Natural killer cell (primary cell): ENCODE measurements around the gene DISC1. TPM values are rescaled to one million over a fixed set of nuclear protein-coding genes. Genes with fewer than 3 reads are reported as not detected.

Experiments used
- ATAC-seq, 3 donors: fragments of 150-1000 bp in 2 of 3; fragments of 200-7000 bp in 1 of 3; cut with Tn5 transposase; 1 replicate in 1 of 3; 2 replicates in 2 of 3; pipeline ENCODE4 v1.10.0; 2021; ENCODE audit warnings: mild to moderate bottlenecking in 2 of 3, moderate library complexity in 2 of 3
- DNase-seq, 2 donors: peaks; one replicate each; pipeline versions ENCODE4 v3.0.0 to v3.0.0-alpha.2; 2013 to 2021; ENCODE audit warnings: mixed read lengths in 1 of 2
- H3K27ac ChIP-seq: one replicate; pipeline ENCODE4 v1.5.1; 2013; ENCODE audit warnings: mild to moderate bottlenecking, low read length
- H3K27me3 ChIP-seq: one replicate; pipeline ENCODE4 v1.6.1; 2013; ENCODE audit warnings: low read length; ENCODE audit not compliant: control insufficient read depth, insufficient read depth
- H3K36me3 ChIP-seq: one replicate; pipeline ENCODE4 v1.6.1; 2013; ENCODE audit warnings: low read length; ENCODE audit not compliant: control insufficient read depth, insufficient read depth
- H3K4me1 ChIP-seq: one replicate; pipeline ENCODE4 v1.6.1; 2013; ENCODE audit warnings: low read length; ENCODE audit not compliant: control insufficient read depth, insufficient read depth
- H3K4me3 ChIP-seq: one replicate; pipeline ENCODE4 v1.5.1; 2013; ENCODE audit warnings: low read length
- H3K9me3 ChIP-seq: one replicate; pipeline ENCODE4 v1.6.1; 2013; ENCODE audit warnings: low read length; ENCODE audit not compliant: control insufficient read depth, insufficient read depth
- H3K27ac Mint-ChIP-seq, 2 donors: one replicate each; pipeline ENCODE4 v1.8.0; 2022; ENCODE audit warnings: mild to moderate bottlenecking in 2 of 2, mixed read lengths in 2 of 2, moderate library complexity in 1 of 2
- H3K27me3 Mint-ChIP-seq, 2 donors: one replicate each; pipeline ENCODE4 v1.8.0; 2022; ENCODE audit warnings: low read depth in 2 of 2, mixed read lengths in 2 of 2
- H3K36me3 Mint-ChIP-seq: one replicate; pipeline ENCODE4 v1.8.0; 2022; ENCODE audit warnings: mixed read lengths
- H3K4me1 Mint-ChIP-seq, 2 donors: one replicate each; pipeline ENCODE4 v1.8.0; 2022; ENCODE audit warnings: mixed read lengths in 2 of 2
- H3K4me3 Mint-ChIP-seq: one replicate; pipeline ENCODE4 v1.8.0; 2022; ENCODE audit warnings: mild to moderate bottlenecking, moderate library complexity, mixed read lengths
- H3K9me3 Mint-ChIP-seq, 2 donors: one replicate each; pipeline ENCODE4 v1.8.0; 2022; ENCODE audit warnings: mixed read lengths in 2 of 2
- CTCF ChIP-seq: fragments of 200-600 bp; IDR thresholded peaks from one replicate; pipeline ENCODE4 v1.8.0; 2022; ENCODE audit warnings: antibody characterized with exemption
- WGBS: methylation state at CpG from one replicate; pipeline ENCODE4 v1.1.7; 2013; ENCODE audit warnings: missing lambda C conversion rate; ENCODE audit not compliant: insufficient coverage; 5-methylcytosine and 5-hydroxymethylcytosine counted together
- intact Hi-C: fragments of 100-400 bp; cut with micrococcal nuclease; formaldehyde crosslinking; loops from one replicate; pipeline ENCODE4 v1.14.2; 2022
- total RNA-seq, 4 donors: library from RNA; stranded (reverse); fragments of 120-200 nt in 1 of 4; gene quantifications; one replicate each; pipeline versions ENCODE4 v1.2.3 to v1.2.4, GENCODE V29; 2013 to 2022

The DISC1 gene
- total RNA-seq, 3 donors from 2014 or later (not counting 1 experiment from before 2014, with no cell fraction given) = 5.9 to 10.7 (median 9.7) TPM

GRCh38 chr1:231952154-231952553, 325.6 kb downstream of the DISC1 start:
- TF ChIP-seq CTCF = no peak
- Histone ChIP-seq H3K27ac (no peak overlapping the region), H3K4me3 (no peak overlapping the region), H3K9me3 (no peaks in the 10 kb centered on the region), H3K36me3 (no peaks in the 10 kb centered on the region), H3K4me1 (no peaks in the 10 kb centered on the region), H3K27me3 (no peaks in the 10 kb centered on the region)
- WGBS = 100% methylated on average over 1 of the region's 1 CpG
- H3K36me3 Mint-ChIP-seq = no peaks in the 10 kb centered on the region
- no peak for DNase-seq
- peaks cover 0 to under 1% of the 10 kb centered on the region in 2 donors for H3K27me3 Mint-ChIP-seq
- no peak overlapping the region for H3K4me3 Mint-ChIP-seq
- intact Hi-C loops = no loop called here
- H3K27ac Mint-ChIP-seq = no peak overlapping the region
- no peak for ATAC-seq
- H3K4me1 Mint-ChIP-seq = no peaks in the 10 kb centered on the region
- H3K9me3 Mint-ChIP-seq = no peaks in the 10 kb centered on the region

- Histone ChIP-seq H3K27ac (no peak overlapping the region), H3K27me3 (no peaks in the 10 kb centered on the region), H3K9me3 (no peaks in the 10 kb centered on the region), H3K4me1 (no peaks in the 10 kb centered on the region), H3K36me3 (no peaks in the 10 kb centered on the region), H3K4me3 (no peak overlapping the region)
- no peak for ATAC-seq
- H3K27ac Mint-ChIP-seq = no peak overlapping the region
- WGBS = 91% methylated on average over 6 of the region's 6 CpGs
- H3K4me1 Mint-ChIP-seq = no peaks in the 10 kb centered on the region
- intact Hi-C loops = no loop called here
- no peak overlapping the region for H3K4me3 Mint-ChIP-seq
- no peak for DNase-seq
- no peaks in the 10 kb centered on the region for H3K36me3 Mint-ChIP-seq
- H3K27me3 Mint-ChIP-seq = peaks cover 0 to 3% of the 10 kb centered on the region in 2 donors
- H3K9me3 Mint-ChIP-seq = no peaks in the 10 kb centered on the region
- TF ChIP-seq CTCF = no peak
Measured at GRCh38 chr1:231953660-231954059, 327.1 kb downstream of the DISC1 start.

- H3K27ac Mint-ChIP-seq = no peak overlapping the region
- Histone ChIP-seq H3K4me1 (no peaks in the 10 kb centered on the region), H3K27ac (no peak overlapping the region), H3K9me3 (no peaks in the 10 kb centered on the region), H3K4me3 (no peak overlapping the region), H3K36me3 (no peaks in the 10 kb centered on the region), H3K27me3 (no peaks in the 10 kb centered on the region)
- intact Hi-C loops = no loop called here
- no peak for ATAC-seq
- H3K9me3 Mint-ChIP-seq = no peaks in the 10 kb centered on the region
- H3K4me3 Mint-ChIP-seq = no peak overlapping the region
- no peak for TF ChIP-seq CTCF
- H3K27me3 Mint-ChIP-seq = peaks cover 0 to 3% of the 10 kb centered on the region in 2 donors
- no peaks in the 10 kb centered on the region for H3K4me1 Mint-ChIP-seq
- no peaks in the 10 kb centered on the region for H3K36me3 Mint-ChIP-seq
- no peak for DNase-seq
- 88% methylated on average over 3 of the region's 3 CpGs for WGBS
Measured at GRCh38 chr1:231954751-231955150, 328.2 kb downstream of the DISC1 start.

GRCh38 chr1:231957359-231957758, 330.8 kb downstream of the DISC1 start:
- H3K36me3 ChIP-seq = no peaks in the 10 kb centered on the region
- H3K27ac ChIP-seq = no peak overlapping the region
- H3K4me3 Mint-ChIP-seq = no peak overlapping the region
- no peak overlapping the region for H3K4me3 ChIP-seq
- H3K4me1 ChIP-seq = no peaks in the 10 kb centered on the region
- DNase-seq (no peak), ATAC-seq (no peak)
- intact Hi-C loops = no loop called here
- WGBS = no CpG with 5 or more reads among the region's 1 CpG
- no peaks in the 10 kb centered on the region for H3K36me3 Mint-ChIP-seq
- H3K4me1 Mint-ChIP-seq = no peaks in the 10 kb centered on the region
- H3K27ac Mint-ChIP-seq = no peak overlapping the region
- H3K9me3 ChIP-seq = no peaks in the 10 kb centered on the region
- H3K27me3 ChIP-seq = no peaks in the 10 kb centered on the region
- no peak for TF ChIP-seq CTCF
- H3K9me3 Mint-ChIP-seq = no peaks in the 10 kb centered on the region
- H3K27me3 Mint-ChIP-seq = peaks cover 0 to 3% of the 10 kb centered on the region in 2 donors
